Head of caudate nucleus (tissue), 42 donors: ENCODE measurements around the gene TUT4.

ENCODE experiments used
- DNase-seq, 42 donors: peaks; one replicate each; pipeline versions ENCODE4 v3.0.0 to v3.0.0-alpha.2; 2020 to 2021; ENCODE audit warnings: mixed read lengths in 7 of 42
- intact Hi-C: fragments of 100-400 bp; cut with DNase I; formaldehyde crosslinking; loops from one replicate; pipeline ENCODE4 v1.15.0; 2022

The TUT4 gene

GRCh38 chr1:52574594-52574993 is 21.7 kb upstream of the TUT4 start:
- intact Hi-C loops, result no loop called here

DNA sequence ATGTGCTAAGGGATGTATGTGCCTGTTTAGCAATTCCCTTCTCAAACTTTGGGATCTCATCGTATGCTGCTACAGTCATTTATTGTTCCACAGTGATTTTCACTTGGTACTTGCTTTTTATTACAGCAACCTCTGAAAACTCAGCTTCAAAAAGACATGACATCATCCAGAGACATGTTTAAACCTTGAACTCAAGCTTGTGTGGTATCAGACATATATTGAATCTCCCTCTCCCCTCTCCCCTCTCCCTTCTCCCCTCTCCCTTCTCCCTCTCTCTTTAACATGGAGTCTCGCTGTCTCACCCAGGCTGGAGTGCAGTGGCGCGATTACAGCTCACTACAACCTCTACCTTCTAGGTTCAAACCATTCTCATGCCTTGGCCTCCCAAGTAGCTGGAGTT is 19.5 kb upstream of the TUT4 start:
- intact Hi-C loops, result no loop called here
- no peak for DNase-seq

More at GRCh38 chr1:52574594-52574993, 21.7 kb upstream of the TUT4 start:
- DNase-seq, result peak in 1 of 42 donors; percentile 14

- DNase-seq, result no peak
- intact Hi-C loops, result no loop called here
Observed at GRCh38 chr1:52571783-52572182, 18.9 kb upstream of the TUT4 start.

DNA sequence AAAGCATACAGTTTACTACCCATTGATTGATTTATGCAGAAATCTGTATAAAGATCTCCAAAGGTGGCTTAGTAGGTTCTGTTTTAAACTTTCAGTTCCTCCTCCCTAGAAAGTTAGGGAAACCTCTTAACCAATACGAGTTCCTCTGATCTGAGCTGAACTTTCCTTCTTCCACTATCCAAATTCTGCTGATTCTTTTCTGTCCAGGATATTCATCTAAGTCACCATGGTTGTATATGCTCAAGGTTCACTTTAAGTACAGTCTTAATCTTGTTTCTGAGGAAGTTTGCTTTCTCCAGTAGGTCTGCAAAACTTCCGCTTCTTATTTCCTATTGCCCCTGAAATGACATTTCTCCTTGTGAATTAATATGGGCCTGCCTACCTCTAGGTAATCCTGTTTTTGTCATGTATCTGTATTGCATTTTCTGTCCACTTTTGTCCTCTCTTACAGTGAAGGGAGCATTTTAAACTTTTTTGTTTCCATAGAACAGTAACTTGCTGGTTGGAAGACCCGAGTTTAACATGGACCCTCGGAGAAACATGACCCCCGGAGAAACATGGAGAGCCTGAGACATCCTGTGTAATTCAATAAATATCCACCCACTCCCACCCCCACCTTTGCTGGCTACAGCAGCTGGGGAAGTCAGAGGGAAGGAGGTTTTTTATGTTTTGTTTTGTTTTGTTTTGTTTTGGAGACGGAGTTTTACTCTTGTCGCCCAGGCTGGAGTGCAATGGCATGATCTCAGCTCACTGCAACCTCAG is 16.7 kb upstream of the TUT4 start:
- intact Hi-C loops, result no loop called here
- no peak for DNase-seq

- intact Hi-C loops, result no loop called here
- DNase-seq, result no peak
Observed at GRCh38 chr1:52567943-52568342, 15.1 kb upstream of the TUT4 start.

GRCh38 chr1:52562766-52563165 is 9.9 kb upstream of the TUT4 start:
- intact Hi-C loops, result no loop called here

DNA sequence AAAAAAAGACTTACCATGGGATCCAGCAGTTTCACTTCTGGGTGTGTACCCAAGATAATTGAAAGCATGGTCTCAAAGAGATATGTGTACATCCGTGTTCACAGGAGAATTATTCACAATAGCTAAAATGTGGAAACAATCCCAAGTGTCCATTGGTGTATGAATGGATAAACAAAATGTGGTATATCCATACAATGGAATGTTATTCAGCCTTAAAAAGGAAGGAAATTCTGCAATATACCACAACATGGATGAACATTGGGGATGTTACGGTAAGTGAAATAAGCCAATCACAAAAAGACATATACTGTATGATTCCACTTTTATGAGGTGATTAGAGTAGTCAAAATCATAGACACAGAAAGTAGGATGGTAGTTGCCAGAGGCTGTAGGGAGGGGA is 7.0 kb upstream of the TUT4 start:
- DNase-seq, result no peak
- intact Hi-C loops, result loop anchor here (10.0 kb wide), 2 partner anchors 145 to 155 kb away; partner anchors contain the start of genes ORC1 and PRPF38A

More at GRCh38 chr1:52562766-52563165, 9.9 kb upstream of the TUT4 start:
- DNase-seq, result no peak

GRCh38 chr1:52558941-52559340 is 6.0 kb upstream of the TUT4 start:
- DNase-seq, result no peak
- intact Hi-C loops, result loop anchor here (10.0 kb wide), 2 partner anchors 146 to 154 kb away; partner anchors contain the start of genes ORC1 and PRPF38A

GRCh38 chr1:52556641-52557360 is 3.9 kb upstream of the TUT4 start:
- intact Hi-C loops, result loop anchor here (10.0 kb wide), 2 partner anchors 148 to 152 kb away; partner anchors contain the start of genes ORC1 and PRPF38A
- no peak for DNase-seq

DNA sequence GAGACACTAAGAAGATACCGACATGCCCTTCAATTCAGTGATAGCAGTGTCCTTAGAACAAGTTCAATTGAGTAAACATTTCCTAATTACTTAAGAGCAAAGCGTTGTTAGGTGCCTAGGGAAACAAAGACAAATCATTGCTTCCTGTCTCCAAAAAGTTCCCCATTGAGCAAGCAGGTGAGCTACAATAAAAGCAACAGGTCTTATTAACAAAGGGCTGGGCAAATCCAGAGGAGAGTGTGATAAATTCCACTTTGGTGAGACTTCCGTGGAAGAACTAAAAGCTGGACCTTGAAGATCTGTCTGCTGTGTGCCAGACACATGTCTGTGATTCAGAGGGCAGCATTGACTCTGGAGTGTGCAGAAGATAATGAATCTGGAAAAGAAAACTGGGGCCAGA is 1.9 kb upstream of the TUT4 start:
- no peak for DNase-seq
- intact Hi-C loops, result loop anchor here (10.0 kb wide), 2 partner anchors 150 kb away; partner anchors contain the start of genes ORC1 and PRPF38A

DNA sequence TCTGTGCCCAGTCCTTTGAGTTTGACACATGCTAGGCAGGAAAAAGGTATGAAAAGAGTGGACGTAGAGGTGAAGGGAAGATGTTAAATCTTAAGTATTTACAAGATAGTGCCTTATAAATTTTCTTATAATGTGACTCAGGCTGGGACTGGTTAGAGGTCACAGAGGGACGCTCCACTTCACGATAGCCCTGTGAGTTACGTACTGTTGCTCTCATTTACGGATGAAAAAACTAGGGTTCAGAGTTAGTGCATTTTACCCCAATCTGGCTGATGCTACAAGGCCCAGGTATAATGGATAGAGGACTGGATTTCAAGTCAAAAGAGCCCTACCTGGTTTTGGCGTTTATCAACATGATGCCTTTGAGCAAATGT is 1.4 kb upstream of the TUT4 start:
- intact Hi-C loops, result loop anchor here (10.0 kb wide), 2 partner anchors 149 to 151 kb away; partner anchors contain the start of genes ORC1 and PRPF38A
- DNase-seq, result no peak

GRCh38 chr1:52553362-52554266 is 722 bp upstream of the TUT4 start:
- intact Hi-C loops, result loop anchor here (10.0 kb wide), 2 partner anchors 149 to 151 kb away; partner anchors contain the start of genes ORC1 and PRPF38A
- DNase-seq, result peak; percentile 51 to 93 (median 84)

GRCh38 chr1:52552236-52552504 is 722 bp downstream of the TUT4 start:
- DNase-seq, result peak in 37 of 42 donors; percentile 3 to 62 (median 31)

DNA sequence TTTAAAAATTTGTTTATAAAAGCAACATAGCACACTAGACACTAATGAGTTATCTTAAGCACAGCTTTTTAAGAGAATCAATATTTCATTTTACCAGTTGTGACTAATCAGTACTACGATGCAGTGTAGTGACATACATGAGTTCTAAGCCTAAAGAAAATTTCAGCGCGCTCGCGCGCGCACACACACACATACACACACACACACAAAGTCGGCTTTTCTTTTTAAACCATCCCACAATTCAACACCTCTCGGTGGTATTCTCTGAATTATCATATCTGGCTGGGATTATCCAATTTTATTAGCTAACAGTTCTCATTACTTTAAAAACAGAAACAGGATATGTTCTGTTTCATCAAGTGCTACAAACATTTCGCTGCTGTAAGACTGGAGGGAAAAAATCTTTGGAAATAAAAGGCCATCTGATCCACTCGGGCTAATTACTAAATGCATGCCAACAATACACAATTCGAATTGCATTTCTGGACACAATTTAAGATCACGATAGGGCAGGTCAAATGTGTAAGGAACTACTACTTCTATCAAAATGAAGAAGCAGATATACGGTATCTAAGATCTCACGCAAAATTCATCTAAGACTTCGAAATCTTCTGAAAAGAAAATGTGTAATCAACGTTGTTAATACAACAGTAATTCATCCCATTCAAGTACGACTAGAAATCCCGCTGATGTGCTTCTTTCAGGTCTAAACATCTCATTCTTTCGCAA is 1.2 kb downstream of the TUT4 start:
- DNase-seq, result peak in 33 of 42 donors; percentile 10 to 70 (median 30)
- intact Hi-C loops, result loop anchor here (10.0 kb wide), 2 partner anchors 147 to 153 kb away; partner anchors contain the start of genes ORC1 and PRPF38A

More at GRCh38 chr1:52552236-52552504, 722 bp downstream of the TUT4 start:
- intact Hi-C loops, result loop anchor here (10.0 kb wide), 2 partner anchors 147 to 153 kb away; partner anchors contain the start of genes ORC1 and PRPF38A

- intact Hi-C loops, result loop anchor here (10.0 kb wide), 2 partner anchors 146 to 154 kb away; partner anchors contain the start of genes ORC1 and PRPF38A
- peak in 18 of 42 donors; percentile 3 to 68 (median 22) for DNase-seq
Observed at GRCh38 chr1:52550447-52550846, 2.4 kb downstream of the TUT4 start.

- no peak for DNase-seq
- intact Hi-C loops, result no loop called here
Observed at GRCh38 chr1:52549267-52549666, 3.6 kb downstream of the TUT4 start.

DNA sequence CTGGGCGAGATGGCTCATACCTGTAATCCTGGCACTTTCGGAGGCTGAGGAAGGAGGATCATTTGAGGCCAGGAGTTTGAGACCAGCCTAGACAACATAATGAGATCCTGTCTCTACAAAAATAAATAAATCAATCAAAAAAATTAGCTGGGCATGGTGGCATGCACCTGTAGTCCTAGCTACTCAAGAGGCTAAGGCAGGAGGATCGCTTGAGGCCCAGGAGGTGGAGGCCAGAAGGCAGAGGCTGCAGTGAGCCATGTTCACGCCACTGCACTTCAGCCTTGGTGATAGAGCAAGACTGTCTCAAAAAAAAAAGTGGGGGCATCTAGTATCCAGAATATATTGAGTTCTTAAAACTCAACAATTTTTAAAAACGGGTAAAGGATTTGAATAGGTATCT is 6.0 kb downstream of the TUT4 start:
- no peak for DNase-seq
- intact Hi-C loops, result no loop called here
